ENCODE data around the gene NEDD9. TPM values are rescaled to one million over a fixed set of nuclear protein-coding genes. Genes with fewer than 3 reads are reported as not detected.

NEDD9 gene
- total and polyA plus RNA-seq, 2 of the 13 experiments (the other 11 are each of a cell fraction or from before 2014, with no cell fraction given), result 27.1 to 389 TPM

DNA sequence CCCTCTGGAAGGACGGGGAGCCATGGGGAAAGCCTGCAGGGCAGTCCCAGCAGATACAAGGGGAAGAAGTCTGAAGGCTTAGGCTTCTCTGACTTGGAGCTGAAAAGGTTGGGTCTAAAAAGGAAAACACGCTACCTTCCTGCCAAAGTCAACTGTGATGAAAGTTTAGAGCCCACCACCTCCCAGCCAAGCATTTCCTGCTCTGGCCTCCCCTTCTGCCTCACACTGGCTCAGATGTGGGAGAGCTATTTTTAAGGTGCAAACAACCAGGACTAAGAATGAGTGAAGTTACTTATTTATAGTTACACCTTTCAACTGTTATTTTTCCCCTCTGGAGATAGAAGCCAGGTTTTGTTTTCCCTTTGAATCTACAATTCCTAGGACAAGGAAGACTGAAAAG lies 21.2 kb downstream of the NEDD9 start (continued):
- TF ChIP-seq, protein P1, sequence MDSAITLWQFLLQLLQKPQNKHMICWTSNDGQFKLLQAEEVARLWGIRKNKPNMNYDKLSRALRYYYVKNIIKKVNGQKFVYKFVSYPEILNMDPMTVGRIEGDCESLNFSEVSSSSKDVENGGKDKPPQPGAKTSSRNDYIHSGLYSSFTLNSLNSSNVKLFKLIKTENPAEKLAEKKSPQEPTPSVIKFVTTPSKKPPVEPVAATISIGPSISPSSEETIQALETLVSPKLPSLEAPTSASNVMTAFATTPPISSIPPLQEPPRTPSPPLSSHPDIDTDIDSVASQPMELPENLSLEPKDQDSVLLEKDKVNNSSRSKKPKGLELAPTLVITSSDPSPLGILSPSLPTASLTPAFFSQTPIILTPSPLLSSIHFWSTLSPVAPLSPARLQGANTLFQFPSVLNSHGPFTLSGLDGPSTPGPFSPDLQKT (CRISPR knock-in tag; IDR thresholded peaks at IDR 0.05; ENCODE audit: borderline replicate concordance), result no peak
- TF ChIP-seq ZNF335 (CRISPR knock-in tag; IDR thresholded peaks at IDR 0.05), result no peak
- TF ChIP-seq RBFOX2 (IDR thresholded peaks at IDR 0.05; ENCODE audit: low read depth, low read length), result no peak
- TF ChIP-seq, protein P2, sequence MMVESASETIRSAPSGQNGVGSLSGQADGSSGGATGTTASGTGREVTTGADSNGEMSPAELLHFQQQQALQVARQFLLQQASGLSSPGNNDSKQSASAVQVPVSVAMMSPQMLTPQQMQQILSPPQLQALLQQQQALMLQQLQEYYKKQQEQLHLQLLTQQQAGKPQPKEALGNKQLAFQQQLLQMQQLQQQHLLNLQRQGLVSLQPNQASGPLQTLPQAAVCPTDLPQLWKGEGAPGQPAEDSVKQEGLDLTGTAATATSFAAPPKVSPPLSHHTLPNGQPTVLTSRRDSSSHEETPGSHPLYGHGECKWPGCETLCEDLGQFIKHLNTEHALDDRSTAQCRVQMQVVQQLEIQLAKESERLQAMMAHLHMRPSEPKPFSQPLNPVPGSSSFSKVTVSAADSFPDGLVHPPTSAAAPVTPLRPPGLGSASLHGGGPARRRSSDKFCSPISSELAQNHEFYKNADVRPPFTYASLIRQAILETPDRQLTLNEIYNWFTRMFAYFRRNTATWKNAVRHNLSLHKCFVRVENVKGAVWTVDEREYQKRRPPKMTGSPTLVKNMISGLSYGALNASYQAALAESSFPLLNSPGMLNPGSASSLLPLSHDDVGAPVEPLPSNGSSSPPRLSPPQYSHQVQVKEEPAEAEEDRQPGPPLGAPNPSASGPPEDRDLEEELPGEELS (CRISPR knock-in tag; IDR thresholded peaks at IDR 0.05), result no peak
- no peak for TF ChIP-seq KDM3A (CRISPR knock-in tag; IDR thresholded peaks at IDR 0.05; ENCODE audit: low read depth)
- no peak for TF ChIP-seq TRIM24 (CRISPR knock-in tag; IDR thresholded peaks at IDR 0.05)
- TF ChIP-seq, protein P3, sequence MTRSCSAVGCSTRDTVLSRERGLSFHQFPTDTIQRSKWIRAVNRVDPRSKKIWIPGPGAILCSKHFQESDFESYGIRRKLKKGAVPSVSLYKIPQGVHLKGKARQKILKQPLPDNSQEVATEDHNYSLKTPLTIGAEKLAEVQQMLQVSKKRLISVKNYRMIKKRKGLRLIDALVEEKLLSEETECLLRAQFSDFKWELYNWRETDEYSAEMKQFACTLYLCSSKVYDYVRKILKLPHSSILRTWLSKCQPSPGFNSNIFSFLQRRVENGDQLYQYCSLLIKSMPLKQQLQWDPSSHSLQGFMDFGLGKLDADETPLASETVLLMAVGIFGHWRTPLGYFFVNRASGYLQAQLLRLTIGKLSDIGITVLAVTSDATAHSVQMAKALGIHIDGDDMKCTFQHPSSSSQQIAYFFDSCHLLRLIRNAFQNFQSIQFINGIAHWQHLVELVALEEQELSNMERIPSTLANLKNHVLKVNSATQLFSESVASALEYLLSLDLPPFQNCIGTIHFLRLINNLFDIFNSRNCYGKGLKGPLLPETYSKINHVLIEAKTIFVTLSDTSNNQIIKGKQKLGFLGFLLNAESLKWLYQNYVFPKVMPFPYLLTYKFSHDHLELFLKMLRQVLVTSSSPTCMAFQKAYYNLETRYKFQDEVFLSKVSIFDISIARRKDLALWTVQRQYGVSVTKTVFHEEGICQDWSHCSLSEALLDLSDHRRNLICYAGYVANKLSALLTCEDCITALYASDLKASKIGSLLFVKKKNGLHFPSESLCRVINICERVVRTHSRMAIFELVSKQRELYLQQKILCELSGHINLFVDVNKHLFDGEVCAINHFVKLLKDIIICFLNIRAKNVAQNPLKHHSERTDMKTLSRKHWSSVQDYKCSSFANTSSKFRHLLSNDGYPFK (CRISPR knock-in tag; IDR thresholded peaks at IDR 0.05; ENCODE audit: borderline replicate concordance), result 0 out of 2 replicates have a peak, but pooled peaks have one; percentile 4
- TF ChIP-seq MBD4 (IDR thresholded peaks at IDR 0.05; ENCODE audit: borderline replicate concordance, low read length), result no peak
- no peak for TF ChIP-seq ZNF550 (CRISPR knock-in tag; IDR thresholded peaks at IDR 0.05; ENCODE audit: borderline replicate concordance)
- TF ChIP-seq POLR2G (IDR thresholded peaks at IDR 0.05; ENCODE audit: low read depth, low read length), result peak; percentile 50
- 0 out of 2 replicates have a peak, but pooled peaks have one; percentile 10 for TF ChIP-seq ZNF619 (CRISPR knock-in tag; IDR thresholded peaks at IDR 0.05)
- TF ChIP-seq RXRA (CRISPR knock-in tag; IDR thresholded peaks at IDR 0.05), result no peak
- TF ChIP-seq NR2F1 (CRISPR knock-in tag; IDR thresholded peaks at IDR 0.05), result no peak
- TF ChIP-seq KDM4B (CRISPR knock-in tag; IDR thresholded peaks at IDR 0.05), result no peak
- TF ChIP-seq BHLHE40 (IDR thresholded peaks at IDR 0.05; ENCODE audit: low read length), result no peak
- no peak for TF ChIP-seq KAT7 (CRISPR knock-in tag; IDR thresholded peaks at IDR 0.05; ENCODE audit: borderline replicate concordance)
- no peak for TF ChIP-seq TAF15 (IDR thresholded peaks at IDR 0.05; ENCODE audit: low read depth, low read length, poor library complexity, severe bottlenecking)
- TF ChIP-seq ZNF598 (CRISPR knock-in tag; IDR thresholded peaks at IDR 0.05; ENCODE audit: borderline replicate concordance), result no peak
- no peak for TF ChIP-seq ZNF33A (CRISPR knock-in tag; IDR thresholded peaks at IDR 0.05; ENCODE audit: borderline replicate concordance)
- no peak for TF ChIP-seq ZNF577 (CRISPR knock-in tag; IDR thresholded peaks at IDR 0.05; ENCODE audit: borderline replicate concordance, low read depth)

Data from HepG2 (cell line).